ENCODE data around the gene DGKD.

Gene DGKD

DNA sequence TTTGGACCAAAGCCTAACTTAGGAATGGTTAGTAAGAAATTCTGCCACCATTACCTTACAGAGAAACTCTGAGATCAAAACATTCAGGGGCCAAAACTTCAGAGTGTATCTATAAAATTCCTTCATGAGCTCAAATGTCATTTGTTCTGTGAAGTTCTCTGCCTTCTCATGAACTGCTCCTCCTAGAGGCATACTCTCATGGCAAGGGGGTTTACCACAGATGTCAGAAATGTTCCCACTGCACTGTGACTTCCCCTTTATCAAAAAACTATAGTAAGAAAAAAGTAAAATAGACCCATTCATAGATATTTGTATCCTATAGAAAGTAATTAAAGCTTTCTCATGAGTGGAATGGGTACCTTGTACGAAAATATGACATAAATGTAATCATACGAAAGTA lies 143.8 kb downstream of the DGKD start:
- no peak for DNase-seq (ENCODE audit: low read depth)

GRCh38 chr2:233499928-233500327 lies 145.6 kb downstream of the DGKD start:
- no peak for DNase-seq (ENCODE audit: low read depth)

DNA sequence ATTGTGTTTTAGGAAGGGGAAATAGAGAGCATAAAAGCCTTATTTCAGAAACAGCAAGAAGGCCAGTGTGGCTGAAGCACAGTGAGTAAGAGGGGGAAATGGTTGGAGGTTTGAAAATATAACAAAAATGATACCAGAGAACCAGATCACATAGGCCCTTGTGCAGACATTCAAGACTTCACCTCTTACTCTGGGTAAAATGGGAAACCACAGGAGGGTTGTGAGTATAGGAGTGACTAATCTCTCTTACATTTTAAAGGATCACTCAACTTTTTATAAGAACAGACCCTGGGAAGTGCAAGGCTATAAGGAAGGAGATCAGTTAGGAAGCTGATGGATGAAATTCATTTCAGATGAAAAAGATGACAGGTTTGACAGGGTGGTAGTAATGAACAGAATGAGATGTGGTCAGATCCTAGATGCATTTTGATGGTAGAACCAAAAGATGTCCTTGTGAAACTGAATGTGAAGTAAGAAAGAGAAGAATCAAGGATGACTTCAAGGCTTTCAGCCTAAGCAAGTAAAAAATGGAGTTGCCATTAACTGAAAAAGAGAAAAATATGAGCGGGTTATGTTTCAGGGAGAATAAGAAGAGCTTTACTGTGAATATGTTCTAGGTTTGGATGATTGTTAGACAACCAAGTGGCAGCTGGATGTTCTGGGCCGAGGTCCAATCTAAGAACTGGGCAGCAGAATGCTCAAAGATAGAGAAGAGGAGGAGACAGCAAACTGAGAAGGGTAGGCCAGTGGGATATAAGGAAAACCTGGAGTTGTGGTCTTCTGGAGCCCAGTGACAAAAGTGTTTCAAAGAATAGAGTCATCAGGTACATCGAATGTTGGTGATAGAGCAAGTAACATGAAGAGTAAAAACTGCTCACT lies 147.1 kb downstream of the DGKD start:
- no peak for DNase-seq (ENCODE audit: low read depth)

DNA sequence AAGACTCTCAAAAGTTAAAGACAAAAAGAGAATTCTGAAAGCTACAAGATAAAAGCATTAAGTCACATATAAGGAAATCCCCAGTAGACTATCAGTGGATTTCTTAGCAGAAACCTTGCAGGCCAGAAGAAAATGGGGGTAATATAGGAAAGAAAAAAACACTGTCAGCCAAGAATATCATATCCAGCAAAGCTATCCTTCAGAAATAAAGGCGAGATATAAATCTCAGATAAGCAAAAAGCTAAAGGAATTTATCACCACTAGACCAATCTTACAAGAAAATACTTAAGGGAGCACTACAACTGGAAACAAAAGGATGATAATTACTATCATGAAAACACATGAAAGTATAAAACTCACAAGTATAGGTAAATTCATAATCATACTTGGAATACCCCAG lies 149.2 kb downstream of the DGKD start:
- DNase-seq (ENCODE audit: low read depth) = no peak

- no peak for DNase-seq (ENCODE audit: low read depth)
Measured at GRCh38 chr2:233503947-233504637, 149.8 kb downstream of the DGKD start.

DNA sequence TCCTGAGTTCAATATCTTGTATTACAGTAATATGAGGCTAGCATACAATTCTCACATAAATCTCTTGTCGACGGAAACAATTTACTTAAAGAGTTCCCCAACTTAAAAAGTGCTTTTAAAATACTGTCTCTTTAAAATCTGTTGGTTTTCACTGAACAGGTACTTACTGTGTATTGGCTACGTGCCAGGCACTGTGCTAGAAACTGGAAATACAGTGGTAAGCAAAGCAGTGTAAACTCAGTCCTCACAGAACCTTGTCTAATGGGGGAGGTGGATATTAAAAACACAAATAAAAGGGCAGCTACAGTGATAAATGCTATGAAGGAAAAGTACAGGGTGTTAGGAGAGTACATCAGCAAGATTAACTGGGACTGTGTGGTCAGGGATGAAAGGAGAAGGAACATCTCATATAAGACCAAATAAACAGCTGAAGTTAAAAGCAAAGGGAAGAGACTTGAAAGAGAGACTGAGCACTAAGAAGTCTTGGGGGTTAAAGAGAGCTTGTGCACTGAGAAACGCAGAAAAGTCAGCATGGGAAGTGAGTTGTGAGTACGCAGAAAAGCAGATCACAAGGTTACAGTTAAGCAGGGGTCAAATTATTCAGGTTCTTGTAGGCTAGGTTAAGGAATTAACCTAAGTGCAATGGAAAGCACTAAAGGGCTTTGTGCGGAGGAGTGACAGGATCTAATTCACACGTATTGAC lies 159.8 kb downstream of the DGKD start:
- no peak for DNase-seq (ENCODE audit: low read depth)

GRCh38 chr2:233519787-233520611 lies 165.7 kb downstream of the DGKD start:
- no peak for DNase-seq (ENCODE audit: low read depth)
